ENCODE measurements around the gene NDUFAB1.
A peak's percentile ranks its signal among the peaks of the same experiment; 100 is the strongest.
"Not testable (repeated sequence)": the region's sequence is repeated elsewhere in the genome, so short reads cannot be mapped to it uniquely, and the experiment has no call there.

Gene NDUFAB1

DNA sequence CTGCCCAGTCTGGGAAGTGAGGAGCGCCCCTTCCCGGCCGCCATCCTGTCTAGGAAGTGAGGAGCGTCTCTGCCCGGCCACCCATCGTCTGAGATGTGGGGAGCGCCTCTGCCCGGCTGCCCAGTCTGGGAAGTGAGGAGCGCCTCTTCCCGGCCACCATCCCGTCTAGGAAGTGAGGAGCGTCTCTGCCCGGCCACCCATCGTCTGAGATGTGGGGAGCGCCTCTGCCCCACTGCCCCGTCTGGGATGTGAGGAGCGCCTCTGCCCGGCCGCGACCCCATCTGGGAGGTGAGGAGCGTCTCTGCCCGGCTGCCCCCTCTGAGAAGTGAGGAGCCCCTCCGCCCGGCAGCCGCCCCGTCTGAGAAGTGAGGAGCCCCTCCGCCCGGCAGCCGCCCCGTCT lies 12.8 kb downstream of the NDUFAB1 start:
- DNase-seq = not testable (repeated sequence)

DNA sequence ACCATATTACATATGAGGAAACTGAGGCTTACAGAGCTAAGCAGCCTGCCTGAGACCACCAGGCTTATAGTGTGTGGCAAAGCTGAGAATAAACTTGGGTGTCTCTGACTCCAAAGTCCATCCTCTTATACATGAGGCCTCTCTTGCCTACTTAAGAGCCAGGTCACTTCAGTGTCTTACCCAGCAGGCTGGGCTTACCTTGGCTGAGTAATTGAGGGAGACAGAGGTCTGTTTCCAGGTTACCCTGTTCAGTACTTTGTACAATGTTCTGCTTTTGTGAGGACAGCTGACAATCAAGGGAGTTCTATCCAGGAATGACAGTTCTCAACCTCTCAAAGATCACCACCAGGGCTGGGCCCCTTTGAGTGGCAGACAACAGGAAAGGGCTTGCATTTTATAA lies 14.4 kb downstream of the NDUFAB1 start:
- DNase-seq = no peak

DNA sequence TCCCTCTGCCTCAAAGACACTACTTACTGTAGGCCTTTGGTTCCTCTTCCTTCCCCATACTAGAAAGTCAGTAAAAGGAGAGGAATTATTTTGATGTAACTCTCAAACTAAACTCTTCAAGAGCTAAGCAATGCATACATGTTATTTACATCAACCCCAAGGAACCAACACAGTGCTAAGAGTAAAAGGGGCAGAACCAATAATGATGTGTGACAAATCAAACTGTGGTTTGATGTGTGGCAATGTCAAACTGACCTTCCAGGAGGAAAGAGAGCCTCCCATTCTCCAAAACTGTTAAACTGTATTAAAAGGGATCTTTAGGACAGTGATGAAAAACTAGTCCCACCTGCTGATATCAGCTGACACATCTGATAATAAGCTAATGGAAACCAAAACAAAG lies 15.7 kb downstream of the NDUFAB1 start:
- DNase-seq = no peak

- DNase-seq = no peak
These were observed 16.7 kb downstream of the NDUFAB1 start for GRCh38 chr16:23579371-23579770.

DNA sequence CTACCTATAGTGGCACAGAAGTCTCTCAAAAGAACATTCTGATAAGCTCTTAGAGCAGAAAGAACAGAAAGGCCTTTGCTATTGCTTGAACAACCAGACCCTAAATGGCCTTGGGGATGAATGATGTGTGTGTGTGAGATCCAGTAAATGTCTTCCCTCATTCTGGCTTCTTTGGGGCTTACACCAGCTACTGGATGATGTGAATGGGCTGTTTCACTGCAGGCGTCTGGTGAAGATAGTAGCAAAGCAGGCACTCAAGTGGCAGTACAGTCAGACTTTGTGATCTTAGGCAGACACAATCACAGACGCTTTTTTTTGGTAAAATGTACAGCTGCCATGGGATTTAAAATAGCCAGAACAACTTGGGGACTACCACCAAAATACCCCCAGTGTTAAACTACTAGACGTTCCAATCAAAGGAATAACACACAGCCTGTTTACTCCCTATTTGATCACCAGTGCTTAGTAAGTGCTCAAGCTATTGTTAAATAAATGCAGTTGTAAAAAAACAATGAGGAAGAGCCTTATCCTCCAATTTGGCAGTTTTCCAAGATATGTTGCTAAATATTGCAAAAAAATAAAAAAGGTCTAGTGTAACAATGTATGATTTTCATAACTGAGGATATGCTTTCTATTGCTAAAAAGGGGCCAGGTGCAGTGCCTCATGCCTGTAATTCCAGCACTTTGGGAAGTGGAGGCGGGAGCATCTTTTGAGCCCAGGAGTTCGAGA lies 17.9 kb downstream of the NDUFAB1 start:
- no peak for DNase-seq

DNA sequence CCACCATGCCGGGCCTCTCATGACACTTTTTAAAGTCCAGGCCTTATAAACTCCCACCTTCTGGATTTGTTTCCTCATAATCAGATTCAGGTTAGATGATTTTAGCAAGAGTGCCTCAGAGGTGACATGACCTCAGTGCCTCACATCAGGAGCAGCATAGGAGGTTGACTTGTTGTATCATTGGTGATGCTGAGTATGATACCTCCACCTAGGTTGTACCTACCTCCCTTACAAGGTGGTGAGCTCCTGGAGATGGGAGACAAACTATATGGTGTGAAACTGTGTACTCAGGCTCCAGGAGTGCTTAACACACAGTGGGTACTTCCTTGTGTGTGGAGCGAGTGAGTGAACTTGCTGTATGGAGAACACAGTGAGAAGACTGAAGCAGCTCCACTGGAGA lies 18.6 kb downstream of the NDUFAB1 start:
- DNase-seq = no peak

DNA sequence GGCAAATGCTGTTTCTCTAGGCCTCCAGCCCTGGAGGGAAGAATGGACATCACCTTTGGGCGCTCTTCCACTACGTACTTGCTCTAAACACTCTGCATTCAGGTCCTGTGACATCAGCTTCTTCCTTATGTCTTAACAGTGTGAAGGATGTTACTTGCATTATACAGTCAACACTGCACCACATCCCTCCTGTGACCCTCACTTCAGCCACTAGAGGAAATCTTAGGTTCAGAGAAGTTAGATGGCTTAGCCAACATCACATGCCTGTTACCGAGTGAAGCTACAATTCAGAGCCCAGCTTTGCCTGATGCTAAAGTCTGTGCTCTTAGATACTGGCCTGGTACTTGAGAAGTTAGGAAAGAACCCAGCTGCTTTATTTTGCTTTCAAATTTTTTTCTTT lies 20.3 kb downstream of the NDUFAB1 start:
- DNase-seq = no peak

GRCh38 chr16:23573817-23574216 lies 22.3 kb downstream of the NDUFAB1 start:
- DNase-seq = no peak

DNA sequence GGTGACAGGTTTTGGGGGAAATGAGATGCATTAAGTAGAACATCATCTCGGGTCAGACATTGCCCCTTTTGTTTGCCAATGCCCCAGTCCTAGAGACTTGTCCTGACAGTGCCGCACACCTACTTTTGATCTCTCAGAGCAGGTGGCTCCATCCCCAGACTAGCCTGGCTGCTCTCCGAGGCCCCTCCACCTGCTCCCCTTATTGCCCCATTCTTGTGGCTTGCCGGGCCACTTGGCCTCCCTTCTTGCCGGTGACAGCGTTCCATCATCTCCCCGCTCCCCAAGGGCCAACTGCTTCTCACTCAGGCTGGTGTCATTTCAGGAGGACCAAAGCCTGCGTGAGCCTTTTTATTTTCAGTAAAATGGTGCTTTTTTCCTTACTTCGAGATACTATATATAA lies 23.7 kb downstream of the NDUFAB1 start:
- DNase-seq = no peak

DNA sequence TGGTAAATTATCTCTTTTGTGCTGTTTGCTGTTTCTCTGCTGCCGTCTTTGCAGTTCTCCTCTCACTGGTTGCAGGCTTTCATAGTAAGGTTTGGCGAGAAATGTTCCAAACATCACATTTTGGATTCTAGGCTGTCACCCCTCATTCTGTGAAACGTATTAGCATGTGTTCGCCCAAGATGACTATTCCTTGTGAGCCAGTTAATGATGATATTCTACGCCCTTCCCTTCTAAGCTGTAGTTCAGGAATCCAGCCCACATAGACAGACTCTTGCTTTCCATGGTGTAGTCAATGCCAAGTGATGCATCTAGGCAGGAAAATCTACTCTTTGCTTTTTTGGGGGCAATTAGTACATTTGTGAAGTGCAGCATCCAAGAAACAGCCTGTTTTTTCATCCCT lies 24.2 kb downstream of the NDUFAB1 start:
- DNase-seq = no peak

DNA sequence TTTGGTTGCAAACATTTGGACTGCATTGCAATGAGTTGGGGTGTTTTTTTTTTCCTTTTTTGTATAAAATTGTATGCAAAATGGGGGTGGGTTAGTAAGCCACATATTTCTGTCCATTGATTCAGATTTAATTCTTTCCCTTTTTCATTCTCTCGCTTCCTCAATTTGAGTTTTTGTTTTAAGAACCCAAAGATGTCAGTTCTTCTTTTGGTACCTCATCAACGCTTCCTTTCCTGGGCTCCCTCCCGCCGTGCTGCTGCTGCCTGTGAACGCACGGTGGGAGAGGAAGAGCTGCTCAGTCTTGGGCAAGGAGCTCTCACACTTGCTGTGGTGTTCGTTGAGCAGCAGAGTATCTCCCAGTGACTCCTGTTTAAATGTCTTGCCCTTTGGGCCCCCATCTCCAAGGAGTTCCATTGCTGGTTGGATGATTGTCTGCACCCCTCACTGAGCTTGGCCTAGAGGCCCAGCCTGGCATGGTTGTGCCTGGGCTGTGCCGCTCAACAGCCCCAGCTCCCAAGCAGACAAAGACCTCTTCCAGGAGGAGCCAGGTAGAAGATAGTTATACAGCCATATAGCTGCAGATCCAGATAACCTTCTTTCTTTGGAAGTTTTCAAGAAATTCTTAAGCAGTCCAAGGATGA lies 25.0 kb downstream of the NDUFAB1 start:
- no peak for DNase-seq

DNA sequence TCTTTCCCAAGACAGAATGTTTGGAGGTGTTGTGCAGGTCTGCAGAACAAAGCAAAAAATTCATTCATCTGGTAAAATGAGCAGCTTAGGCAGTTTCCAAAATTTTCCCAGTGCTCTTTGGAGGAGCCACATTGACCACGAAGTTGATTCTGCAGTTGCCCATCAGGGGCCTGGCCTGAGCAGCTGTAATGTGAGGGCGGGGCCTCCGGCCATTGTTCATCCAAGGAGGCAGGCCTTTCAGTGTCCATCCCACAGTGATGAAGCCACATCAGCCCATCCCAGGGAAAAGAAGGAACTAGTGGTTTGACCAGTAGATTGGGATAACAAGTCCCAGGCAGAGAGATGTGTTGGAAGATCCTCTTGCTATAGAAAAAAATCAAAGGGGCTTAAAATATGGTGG lies 28.5 kb downstream of the NDUFAB1 start:
- DNase-seq = no peak

GRCh38 chr16:23566724-23567123 lies 29.4 kb downstream of the NDUFAB1 start:
- DNase-seq = no peak

- DNase-seq = no peak
These were observed 31.3 kb downstream of the NDUFAB1 start for GRCh38 chr16:23564575-23565363.

DNA sequence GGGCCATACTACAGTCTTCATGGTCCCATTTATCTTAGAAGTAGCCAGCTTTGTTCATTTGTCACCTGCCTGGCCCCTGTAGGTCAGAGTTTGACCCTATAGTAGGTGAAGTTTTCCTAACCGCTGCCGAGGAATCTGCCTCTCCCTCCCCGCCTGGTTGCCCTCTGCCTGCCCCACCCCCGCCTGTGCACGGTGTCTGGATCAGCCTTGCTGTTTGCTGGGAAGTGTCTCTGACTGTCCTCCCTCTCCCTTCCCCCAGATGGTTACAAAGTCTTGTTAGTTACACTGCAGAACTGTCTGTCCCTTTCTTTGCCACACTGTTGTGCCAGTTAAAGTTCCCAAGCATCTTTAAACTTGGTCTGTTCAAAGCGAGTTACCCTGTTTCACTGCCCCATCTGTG lies 32.9 kb downstream of the NDUFAB1 start:
- no peak for DNase-seq

DNA sequence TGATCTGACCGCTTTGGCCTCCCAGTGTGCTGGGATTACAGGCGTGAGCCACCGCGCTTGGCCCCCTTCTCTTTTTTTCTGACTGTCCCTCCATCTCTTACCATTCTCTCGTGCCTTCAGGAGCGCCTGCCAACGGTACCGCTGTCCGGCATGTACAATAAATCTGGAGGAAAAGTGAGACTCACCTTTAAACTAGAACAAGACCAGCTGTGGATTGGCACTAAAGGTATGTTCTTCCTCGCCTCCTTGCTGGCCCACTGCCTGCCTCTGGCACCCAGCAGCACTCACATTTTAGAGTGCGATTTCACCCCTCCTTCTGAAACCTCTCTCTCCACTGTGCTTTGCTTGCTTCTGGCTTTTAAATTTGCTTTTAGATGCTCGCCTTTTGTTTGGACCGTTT lies 33.6 kb downstream of the NDUFAB1 start:
- no peak for DNase-seq

GRCh38 chr16:23561586-23561985 lies 34.5 kb downstream of the NDUFAB1 start:
- no peak for DNase-seq

GRCh38 chr16:23557779-23558702 lies 38.1 kb downstream of the NDUFAB1 start:
- DNase-seq = no peak

GRCh38 chr16:23556881-23557778 lies 39.0 kb downstream of the NDUFAB1 start, which contains the start of the genes EARS2 and UBFD1:
Gene EARS2 (minus strand): TSS chr16:23557350. CDS start chr16:23557343, 7 bp downstream.
Gene UBFD1 (plus strand): TSS chr16:23557727. CDS start chr16:23557743, 16 bp downstream.
- DNase-seq = peak; percentile 85 to 95

DNA sequence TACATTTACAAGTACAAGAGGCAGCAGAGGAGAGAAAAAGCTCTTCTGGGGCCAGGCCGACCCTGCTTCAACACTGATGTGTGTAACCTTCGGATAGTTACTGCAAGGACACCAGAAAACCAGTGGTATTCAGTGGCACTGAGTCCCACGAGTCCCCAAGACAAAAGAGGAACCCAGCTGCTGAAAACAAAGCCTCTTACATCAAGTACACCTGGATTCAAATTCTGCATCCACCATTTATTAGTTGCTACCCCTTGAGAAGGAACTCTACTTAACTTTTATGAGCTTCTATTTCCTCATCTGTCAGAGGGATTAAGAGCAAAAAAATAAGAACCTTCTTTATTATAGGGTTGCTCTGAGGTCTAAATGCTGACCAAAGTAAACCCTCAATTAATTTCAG lies 41.6 kb downstream of the NDUFAB1 start:
- DNase-seq = no peak

GRCh38 chr16:23552161-23552560 lies 44.0 kb downstream of the NDUFAB1 start:
- no peak for DNase-seq

GRCh38 chr16:23549938-23550337 lies 46.2 kb downstream of the NDUFAB1 start:
- DNase-seq = no peak
